ENCODE data around the gene HFE. TPM values are rescaled to one million over a fixed set of nuclear protein-coding genes. Genes with fewer than 3 reads are reported as not detected.
A peak's percentile ranks its signal among the peaks of the same experiment; 100 is the strongest.
"Not testable (repeated sequence)": the region's sequence is repeated elsewhere in the genome, so short reads cannot be mapped to it uniquely, and the experiment has no call there.

Gene HFE
- total and polyA plus RNA-seq, 7 donors, result 1.6 to 7.8 (median 4.7) TPM

DNA sequence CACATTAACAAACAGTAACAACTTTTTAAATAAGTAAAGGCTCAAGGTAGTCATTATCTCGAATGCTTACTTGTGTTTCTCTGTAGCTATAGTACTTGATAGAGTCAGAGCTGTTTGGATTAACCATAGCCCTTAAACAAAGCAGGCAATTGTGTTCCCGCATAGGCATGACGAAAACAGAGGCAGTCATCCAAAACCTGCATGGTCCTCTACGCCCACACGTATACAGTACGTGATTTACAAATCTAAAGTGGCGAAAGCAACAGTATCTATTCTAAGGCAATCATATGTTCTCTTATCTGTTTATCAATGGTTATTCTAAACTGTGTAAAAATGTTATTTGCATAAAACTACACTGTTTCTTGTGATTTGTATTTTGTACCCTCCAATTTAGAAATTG is 31.8 kb downstream of the HFE start:
- Histone ChIP-seq H3K9me3 (no peaks in the 10 kb centered on the region), H3K27ac (no peak overlapping the region), H3K4me1 (peaks cover 0 to 4% (median 1%) of the 10 kb centered on the region in 4 donors), H3K27me3 (no peaks in the 10 kb centered on the region), H3K36me3 (no peaks in the 10 kb centered on the region), H3K4me3 (no peak overlapping the region)
- DNase-seq, result no peak
- intact Hi-C loops (cut with DNase I), result no loop called here
- TF ChIP-seq, protein P1, sequence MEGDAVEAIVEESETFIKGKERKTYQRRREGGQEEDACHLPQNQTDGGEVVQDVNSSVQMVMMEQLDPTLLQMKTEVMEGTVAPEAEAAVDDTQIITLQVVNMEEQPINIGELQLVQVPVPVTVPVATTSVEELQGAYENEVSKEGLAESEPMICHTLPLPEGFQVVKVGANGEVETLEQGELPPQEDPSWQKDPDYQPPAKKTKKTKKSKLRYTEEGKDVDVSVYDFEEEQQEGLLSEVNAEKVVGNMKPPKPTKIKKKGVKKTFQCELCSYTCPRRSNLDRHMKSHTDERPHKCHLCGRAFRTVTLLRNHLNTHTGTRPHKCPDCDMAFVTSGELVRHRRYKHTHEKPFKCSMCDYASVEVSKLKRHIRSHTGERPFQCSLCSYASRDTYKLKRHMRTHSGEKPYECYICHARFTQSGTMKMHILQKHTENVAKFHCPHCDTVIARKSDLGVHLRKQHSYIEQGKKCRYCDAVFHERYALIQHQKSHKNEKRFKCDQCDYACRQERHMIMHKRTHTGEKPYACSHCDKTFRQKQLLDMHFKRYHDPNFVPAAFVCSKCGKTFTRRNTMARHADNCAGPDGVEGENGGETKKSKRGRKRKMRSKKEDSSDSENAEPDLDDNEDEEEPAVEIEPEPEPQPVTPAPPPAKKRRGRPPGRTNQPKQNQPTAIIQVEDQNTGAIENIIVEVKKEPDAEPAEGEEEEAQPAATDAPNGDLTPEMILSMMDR (IDR thresholded peaks at IDR 0.05), result no peak
- no peak for TF ChIP-seq POLR2A (IDR thresholded peaks at IDR 0.05)
- no peak for TF ChIP-seq POLR2AphosphoS5 (IDR thresholded peaks at IDR 0.05)
- TF ChIP-seq EP300 (IDR thresholded peaks at IDR 0.05), result no peak
- WGBS, 2 donors, result 77 to 95% methylated on average over 7 of the region's 7 CpGs

GRCh38 chr6:26120115-26120514 is 32.9 kb downstream of the HFE start:
- not testable (repeated sequence) for H3K4me3 ChIP-seq, H3K9me3 ChIP-seq, H3K36me3 ChIP-seq, H3K27ac ChIP-seq, H3K27me3 ChIP-seq, DNase-seq, H3K4me1 ChIP-seq
- intact Hi-C loops (cut with DNase I), result loop anchor here (5.0 to 10.0 kb wide), 3 partner anchors 97 to 1015 kb away; a partner anchor contains a TSS
- WGBS, 2 donors, result 97% methylated on average over 8 of the region's 8 CpGs

- WGBS, 2 donors, result 81 to 97% methylated on average over 3 of the region's 3 CpGs
- DNase-seq, result no peak
- H3K9me3 ChIP-seq, result no peaks in the 10 kb centered on the region
- no peaks in the 10 kb centered on the region for H3K36me3 ChIP-seq
- no peak overlapping the region for H3K4me3 ChIP-seq
- no peak overlapping the region for H3K27ac ChIP-seq
- TF ChIP-seq POLR2A (IDR thresholded peaks at IDR 0.05) (no peak), EP300 (IDR thresholded peaks at IDR 0.05) (no peak)
- no peaks in the 10 kb centered on the region for H3K27me3 ChIP-seq
- intact Hi-C loops (cut with DNase I), result loop anchor here (1.0 to 10.0 kb wide), 4 partner anchors 16 to 1014 kb away; a partner anchor contains a TSS
- H3K4me1 ChIP-seq, result peaks cover 0 to 4% (median 1%) of the 10 kb centered on the region in 4 donors
Measured at GRCh38 chr6:26120807-26121140, 33.5 kb downstream of the HFE start.

GRCh38 chr6:26121141-26122004 is 34.1 kb downstream of the HFE start:
- TF ChIP-seq EP300 (IDR thresholded peaks at IDR 0.05) (no peak), POLR2A (IDR thresholded peaks at IDR 0.05) (no peak), POLR2AphosphoS5 (IDR thresholded peaks at IDR 0.05) (no peak)
- TF ChIP-seq, protein P1 (IDR thresholded peaks at IDR 0.05), result no peak
- intact Hi-C loops (cut with DNase I), result loop anchor here (1.0 to 10.0 kb wide), 6 partner anchors 17 to 1013 kb away; partner anchors contain the start of gene HFE
- DNase-seq, result no peak
- Histone ChIP-seq H3K9me3 (no peaks in the 10 kb centered on the region), H3K4me3 (no peak overlapping the region), H3K27me3 (no peaks in the 10 kb centered on the region), H3K36me3 (no peaks in the 10 kb centered on the region), H3K4me1 (peaks cover 0 to 5% (median 2%) of the 10 kb centered on the region in 4 donors), H3K27ac (peak overlapping the region in 3 of 4 donors; percentile 96 to 99 (median 98))
- WGBS, 2 donors, result 96 to 97% methylated on average over 18 of the region's 18 CpGs

- intact Hi-C loops (cut with DNase I), result loop anchor here (2.0 to 10.0 kb wide), 5 partner anchors 35 to 1013 kb away; partner anchors contain the start of gene HFE
- 89 to 91% methylated on average over 4 of the region's 4 CpGs for WGBS, 2 donors
- H3K4me1 ChIP-seq, result peaks cover 0 to 11% (median 7%) of the 10 kb centered on the region in 4 donors
- TF ChIP-seq POLR2A (IDR thresholded peaks at IDR 0.05) (no peak), EP300 (IDR thresholded peaks at IDR 0.05) (no peak), POLR2AphosphoS5 (IDR thresholded peaks at IDR 0.05) (no peak)
- TF ChIP-seq, protein P1 (IDR thresholded peaks at IDR 0.05), result no peak
- H3K27me3 ChIP-seq, result no peaks in the 10 kb centered on the region
- H3K36me3 ChIP-seq, result no peaks in the 10 kb centered on the region
- H3K27ac ChIP-seq, result peak overlapping the region; percentile 96 to 99 (median 98)
- DNase-seq, result no peak
- H3K4me3 ChIP-seq, result no peak overlapping the region
- H3K9me3 ChIP-seq, result no peaks in the 10 kb centered on the region
Measured at GRCh38 chr6:26122005-26122388, 34.8 kb downstream of the HFE start.

Measured in sigmoid colon (tissue), 7 donors.